ENCODE results near the gene TDRD12.
"Not testable (repeated sequence)": the region's sequence is repeated elsewhere in the genome, so short reads cannot be mapped to it uniquely, and the experiment has no call there.

The TDRD12 gene

GRCh38 chr19:32693151-32694108, 26.1 kb upstream of the TDRD12 start:
- not testable (repeated sequence) for DNase-seq

- not testable (repeated sequence) for DNase-seq
These were observed 25.3 kb upstream of the TDRD12 start for GRCh38 chr19:32694316-32694715.

GRCh38 chr19:32694851-32695250, 24.7 kb upstream of the TDRD12 start:
- not testable (repeated sequence) for DNase-seq

- DNase-seq: not testable (repeated sequence)
These were observed 24.1 kb upstream of the TDRD12 start for GRCh38 chr19:32695506-32695905.

- DNase-seq: not testable (repeated sequence)
These were observed 22.8 kb upstream of the TDRD12 start for GRCh38 chr19:32696771-32697170.

GRCh38 chr19:32700129-32700528, 19.4 kb upstream of the TDRD12 start:
- DNase-seq: not testable (repeated sequence)

GRCh38 chr19:32702010-32702409, 17.6 kb upstream of the TDRD12 start:
- no peak for DNase-seq

GRCh38 chr19:32704006-32704405, 15.6 kb upstream of the TDRD12 start:
- not testable (repeated sequence) for DNase-seq

- DNase-seq: no peak
These were observed 11.1 kb upstream of the TDRD12 start for GRCh38 chr19:32708457-32708856.

GRCh38 chr19:32709032-32709431, 10.5 kb upstream of the TDRD12 start:
- DNase-seq: no peak

- DNase-seq: no peak
These were observed 7.8 kb upstream of the TDRD12 start for GRCh38 chr19:32711747-32712146.

GRCh38 chr19:32716203-32716602, 3.4 kb upstream of the TDRD12 start:
- not testable (repeated sequence) for DNase-seq

GRCh38 chr19:32717496-32717895, 2.1 kb upstream of the TDRD12 start:
- no peak for DNase-seq

GRCh38 chr19:32718286-32718685, 1.3 kb upstream of the TDRD12 start:
- DNase-seq: no peak

GRCh38 chr19:32720216-32720935, 809 bp downstream of the TDRD12 start:
- no peak for DNase-seq

GRCh38 chr19:32720936-32721250, 1.3 kb downstream of the TDRD12 start:
- no peak for DNase-seq

- no peak for DNase-seq
These were observed 16.4 kb downstream of the TDRD12 start for GRCh38 chr19:32735936-32736335.

GRCh38 chr19:32743021-32743420, 23.5 kb downstream of the TDRD12 start:
- DNase-seq: no peak

GRCh38 chr19:32743447-32743846, 23.9 kb downstream of the TDRD12 start:
- DNase-seq: no peak

GRCh38 chr19:32744555-32745325, 25.2 kb downstream of the TDRD12 start:
- DNase-seq: no peak

- DNase-seq: not testable (repeated sequence)
These were observed 26.2 kb downstream of the TDRD12 start for GRCh38 chr19:32745594-32746251.

GRCh38 chr19:32746631-32747196, 27.1 kb downstream of the TDRD12 start:
- not testable (repeated sequence) for DNase-seq
